HepG2 (cell line): ENCODE results near the gene CCDC154. TPM values are rescaled to one million over a fixed set of nuclear protein-coding genes. Genes with fewer than 3 reads are reported as not detected.
A peak's percentile ranks its signal among the peaks of the same experiment; 100 is the strongest.

Source experiments
- AKAP8 ChIP-seq: sonication (generic); formaldehyde crosslinking; IDR thresholded peaks from 2 replicates; pipeline ENCODE4 v1.5.1; 2020; ENCODE audit warnings: mild to moderate bottlenecking, missing genetic modification reagents
- EZH2 ChIP-seq: conservative IDR thresholded peaks from 2 replicates; pipeline ENCODE4 v1.6.1; 2012; ENCODE audit warnings: mild to moderate bottlenecking, low read depth, low read length, moderate library complexity
- FUBP1 ChIP-seq: sonication (generic); formaldehyde crosslinking; IDR thresholded peaks from 2 replicates; pipeline ENCODE4 v1.5.1; 2020; ENCODE audit warnings: missing genetic modification reagents, mild to moderate bottlenecking, borderline replicate concordance
- MAFF ChIP-seq: IDR thresholded peaks from 2 replicates; pipeline ENCODE4 v1.6.1; 2011; ENCODE audit warnings: low read depth, low read length, improper control_type of control experiment
- NFE2 ChIP-seq: sonication (generic); formaldehyde crosslinking; IDR thresholded peaks from 2 replicates; pipeline ENCODE4 v1.4.0; 2020; ENCODE audit warnings: missing genetic modification reagents
- RAD21 ChIP-seq: fragments of 450-650 bp; formaldehyde crosslinking; IDR thresholded peaks from 2 replicates; pipeline ENCODE4 v1.5.0; 2020; ENCODE audit warnings: mild to moderate bottlenecking
- RARG ChIP-seq: sonication (generic); formaldehyde crosslinking; IDR thresholded peaks from 2 replicates; pipeline ENCODE4 v1.4.0; 2020; ENCODE audit warnings: low read depth, mild to moderate bottlenecking, missing genetic modification reagents
- RBM22 ChIP-seq: fragments of 200-400 bp; formaldehyde crosslinking; optimal IDR thresholded peaks from 2 replicates; pipeline ENCODE3; 2017; ENCODE audit warnings: mild to moderate bottlenecking, low read length, moderate library complexity
- TRIM24 ChIP-seq: sonication (generic); formaldehyde crosslinking; IDR thresholded peaks from 2 replicates; pipeline ENCODE4 v1.8.0; 2022; ENCODE audit warnings: mild to moderate bottlenecking, missing genetic modification reagents
- ZNF343 ChIP-seq: sonication (generic); formaldehyde crosslinking; IDR thresholded peaks from 2 replicates; pipeline ENCODE4 v1.4.0; 2020; ENCODE audit warnings: mild to moderate bottlenecking, missing genetic modification reagents
- ZNF619 ChIP-seq: sonication (generic); formaldehyde crosslinking; IDR thresholded peaks from 2 replicates; pipeline ENCODE4 v1.4.0; 2020; ENCODE audit warnings: mild to moderate bottlenecking, missing genetic modification reagents
- ZNF709 ChIP-seq: sonication (generic); formaldehyde crosslinking; IDR thresholded peaks from 2 replicates; pipeline ENCODE4 v1.5.0; 2020; ENCODE audit warnings: mild to moderate bottlenecking, missing genetic modification reagents
- ZNF781 ChIP-seq: sonication (generic); formaldehyde crosslinking; IDR thresholded peaks from 2 replicates; pipeline ENCODE4 v1.5.1; 2020; ENCODE audit warnings: borderline replicate concordance, mild to moderate bottlenecking, missing genetic modification reagents; ENCODE audit errors: not compliant biosample characterization
- polyA plus RNA-seq, 8 experiments: library from polyadenylated mRNA; depleted of rRNA in 3 of 8; stranded (reverse) in 7 of 8; unstranded in 1 of 8; fragments of >200 nt; fragmentation: Illumina TruSeq in 4 of 8; extraction: Trizol in 4 of 8; gene quantifications; 2 replicates each; pipeline versions ENCODE4 v1.2.1 to v1.2.3, GENCODE V29; 2011 to 2016; ENCODE audit warnings: low read depth in 4 of 8, missing spikeins in 1 of 8, mixed read lengths in 1 of 8; ENCODE audit not compliant: insufficient read depth in 1 of 8
- total RNA-seq, 5 experiments: library from RNA; depleted of rRNA; stranded (reverse); fragments of >200 nt; fragmentation: Illumina TruSeq; extraction: Trizol; gene quantifications; 2 replicates each; pipeline ENCODE4 v1.2.3, GENCODE V29; 2016; ENCODE audit warnings: low read depth in 1 of 5
- TF ChIP-seq, protein P1 (sequence below): sonication (generic); formaldehyde crosslinking; IDR thresholded peaks from 2 replicates; pipeline ENCODE4 v1.4.0; 2020; ENCODE audit warnings: mild to moderate bottlenecking, missing genetic modification reagents
- TF ChIP-seq, protein P2 (sequence below): sonication (generic); formaldehyde crosslinking; IDR thresholded peaks from 2 replicates; pipeline ENCODE4 v1.4.0; 2020; ENCODE audit warnings: mild to moderate bottlenecking, missing genetic modification reagents, borderline replicate concordance
- TF ChIP-seq, protein P3 (sequence below), 2 experiments: sonication (generic) in 1 of 2; formaldehyde crosslinking in 1 of 2; IDR thresholded peaks; 2 replicates each; pipeline versions ENCODE4 v1.4.0 to v1.6.1; 2018 to 2020; ENCODE audit warnings: missing genetic modification reagents in 2 of 2, borderline replicate concordance in 1 of 2, low read depth in 1 of 2, mild to moderate bottlenecking in 1 of 2, missing biosample characterization in 1 of 2

CCDC154 gene
- total and polyA plus RNA-seq, 2 of the 13 experiments (the other 11 are each of a cell fraction or from before 2014, with no cell fraction given): 0.92 to 1.5 TPM

GRCh38 chr16:1408171-1408837, 36.1 kb downstream of the CCDC154 start (continued):
- TF ChIP-seq, protein P1, sequence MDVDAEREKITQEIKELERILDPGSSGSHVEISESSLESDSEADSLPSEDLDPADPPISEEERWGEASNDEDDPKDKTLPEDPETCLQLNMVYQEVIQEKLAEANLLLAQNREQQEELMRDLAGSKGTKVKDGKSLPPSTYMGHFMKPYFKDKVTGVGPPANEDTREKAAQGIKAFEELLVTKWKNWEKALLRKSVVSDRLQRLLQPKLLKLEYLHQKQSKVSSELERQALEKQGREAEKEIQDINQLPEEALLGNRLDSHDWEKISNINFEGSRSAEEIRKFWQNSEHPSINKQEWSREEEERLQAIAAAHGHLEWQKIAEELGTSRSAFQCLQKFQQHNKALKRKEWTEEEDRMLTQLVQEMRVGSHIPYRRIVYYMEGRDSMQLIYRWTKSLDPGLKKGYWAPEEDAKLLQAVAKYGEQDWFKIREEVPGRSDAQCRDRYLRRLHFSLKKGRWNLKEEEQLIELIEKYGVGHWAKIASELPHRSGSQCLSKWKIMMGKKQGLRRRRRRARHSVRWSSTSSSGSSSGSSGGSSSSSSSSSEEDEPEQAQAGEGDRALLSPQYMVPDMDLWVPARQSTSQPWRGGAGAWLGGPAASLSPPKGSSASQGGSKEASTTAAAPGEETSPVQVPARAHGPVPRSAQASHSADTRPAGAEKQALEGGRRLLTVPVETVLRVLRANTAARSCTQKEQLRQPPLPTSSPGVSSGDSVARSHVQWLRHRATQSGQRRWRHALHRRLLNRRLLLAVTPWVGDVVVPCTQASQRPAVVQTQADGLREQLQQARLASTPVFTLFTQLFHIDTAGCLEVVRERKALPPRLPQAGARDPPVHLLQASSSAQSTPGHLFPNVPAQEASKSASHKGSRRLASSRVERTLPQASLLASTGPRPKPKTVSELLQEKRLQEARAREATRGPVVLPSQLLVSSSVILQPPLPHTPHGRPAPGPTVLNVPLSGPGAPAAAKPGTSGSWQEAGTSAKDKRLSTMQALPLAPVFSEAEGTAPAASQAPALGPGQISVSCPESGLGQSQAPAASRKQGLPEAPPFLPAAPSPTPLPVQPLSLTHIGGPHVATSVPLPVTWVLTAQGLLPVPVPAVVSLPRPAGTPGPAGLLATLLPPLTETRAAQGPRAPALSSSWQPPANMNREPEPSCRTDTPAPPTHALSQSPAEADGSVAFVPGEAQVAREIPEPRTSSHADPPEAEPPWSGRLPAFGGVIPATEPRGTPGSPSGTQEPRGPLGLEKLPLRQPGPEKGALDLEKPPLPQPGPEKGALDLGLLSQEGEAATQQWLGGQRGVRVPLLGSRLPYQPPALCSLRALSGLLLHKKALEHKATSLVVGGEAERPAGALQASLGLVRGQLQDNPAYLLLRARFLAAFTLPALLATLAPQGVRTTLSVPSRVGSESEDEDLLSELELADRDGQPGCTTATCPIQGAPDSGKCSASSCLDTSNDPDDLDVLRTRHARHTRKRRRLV: no peak
- TF ChIP-seq AKAP8 (CRISPR knock-in tag) (0 out of 2 replicates have a peak, but pooled peaks have one; percentile 40), ZNF781 (no peak), RARG (CRISPR knock-in tag) (no peak), FUBP1 (no peak), ZNF343 (no peak), ZNF619 (no peak), MAFF (no peak), NFE2 (CRISPR knock-in tag) (no peak), RBM22 (no peak), ZNF709 (CRISPR knock-in tag) (no peak), EZH2 (no peak), TRIM24 (no peak), RAD21 (CRISPR knock-in tag) (no peak; the same call in 1 of the 2 replicates)
- TF ChIP-seq, protein P2, sequence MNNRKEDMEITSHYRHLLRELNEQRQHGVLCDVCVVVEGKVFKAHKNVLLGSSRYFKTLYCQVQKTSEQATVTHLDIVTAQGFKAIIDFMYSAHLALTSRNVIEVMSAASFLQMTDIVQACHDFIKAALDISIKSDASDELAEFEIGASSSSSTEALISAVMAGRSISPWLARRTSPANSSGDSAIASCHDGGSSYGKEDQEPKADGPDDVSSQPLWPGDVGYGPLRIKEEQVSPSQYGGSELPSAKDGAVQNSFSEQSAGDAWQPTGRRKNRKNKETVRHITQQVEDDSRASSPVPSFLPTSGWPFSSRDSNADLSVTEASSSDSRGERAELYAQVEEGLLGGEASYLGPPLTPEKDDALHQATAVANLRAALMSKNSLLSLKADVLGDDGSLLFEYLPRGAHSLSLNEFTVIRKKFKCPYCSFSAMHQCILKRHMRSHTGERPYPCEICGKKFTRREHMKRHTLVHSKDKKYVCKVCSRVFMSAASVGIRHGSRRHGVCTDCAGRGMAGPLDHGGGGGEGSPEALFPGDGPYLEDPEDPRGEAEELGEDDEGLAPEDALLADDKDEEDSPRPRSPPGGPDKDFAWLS (CRISPR knock-in tag): no peak
- TF ChIP-seq, protein P3, sequence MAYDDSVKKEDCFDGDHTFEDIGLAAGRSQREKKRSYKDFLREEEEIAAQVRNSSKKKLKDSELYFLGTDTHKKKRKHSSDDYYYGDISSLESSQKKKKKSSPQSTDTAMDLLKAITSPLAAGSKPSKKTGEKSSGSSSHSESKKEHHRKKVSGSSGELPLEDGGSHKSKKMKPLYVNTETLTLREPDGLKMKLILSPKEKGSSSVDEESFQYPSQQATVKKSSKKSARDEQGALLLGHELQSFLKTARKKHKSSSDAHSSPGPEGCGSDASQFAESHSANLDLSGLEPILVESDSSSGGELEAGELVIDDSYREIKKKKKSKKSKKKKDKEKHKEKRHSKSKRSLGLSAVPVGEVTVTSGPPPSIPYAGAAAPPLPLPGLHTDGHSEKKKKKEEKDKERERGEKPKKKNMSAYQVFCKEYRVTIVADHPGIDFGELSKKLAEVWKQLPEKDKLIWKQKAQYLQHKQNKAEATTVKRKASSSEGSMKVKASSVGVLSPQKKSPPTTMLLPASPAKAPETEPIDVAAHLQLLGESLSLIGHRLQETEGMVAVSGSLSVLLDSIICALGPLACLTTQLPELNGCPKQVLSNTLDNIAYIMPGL (CRISPR knock-in tag; IDR thresholded peaks at IDR 0.05; ENCODE audit: borderline replicate concordance in 1 of 2, low read depth in 1 of 2): peak in 1 of 2 experiments; percentile 45; a peak in 2 of 4 replicates
